GM12872 (cell line): ENCODE data around the gene PIR.
A peak's percentile ranks its signal among the peaks of the same experiment; 100 is the strongest.

Experiments
- CTCF ChIP-seq: IDR thresholded peaks from 3 replicates; pipeline ENCODE4 v1.5.1; 2011; ENCODE audit warnings: low read depth, mild to moderate bottlenecking, low read length, moderate library complexity; ENCODE audit not compliant: insufficient read depth

The PIR gene

GRCh38 chrX:15493118-15493962 lies at the start of gene PIR:
Gene PIR, minus strand, starts transcription at chrX:15493333. Its CDS starts 2,076 bp downstream, at chrX:15491257.
- peak; percentile 46 for TF ChIP-seq CTCF

GRCh38 chrX:15530318-15530717 lies 37.2 kb upstream of the PIR start:
- TF ChIP-seq CTCF = no peak

GRCh38 chrX:15529165-15529564 lies 36.0 kb upstream of the PIR start:
- TF ChIP-seq CTCF = no peak

- TF ChIP-seq CTCF = no peak
Measured at GRCh38 chrX:15525664-15526416, 32.7 kb upstream of the PIR start.

- TF ChIP-seq CTCF = no peak
Measured at GRCh38 chrX:15524417-15524816, 31.3 kb upstream of the PIR start.

- TF ChIP-seq CTCF = no peak
Measured at GRCh38 chrX:15523088-15523487, 30.0 kb upstream of the PIR start.

- no peak for TF ChIP-seq CTCF
Measured at GRCh38 chrX:15522464-15522863, 29.3 kb upstream of the PIR start.
